Ureter (tissue), 1 donor: ENCODE data around the gene ZBTB32. TPM values are rescaled to one million over a fixed set of nuclear protein-coding genes. Genes with fewer than 3 reads are reported as not detected.

ENCODE experiments used
- DNase-seq: peaks from one replicate; pipeline ENCODE4 v3.0.0-alpha.2; 2020; ENCODE audit warnings: low spot score
- total RNA-seq: library from RNA; stranded (reverse); gene quantifications from one replicate; pipeline ENCODE4 v1.2.4, GENCODE V29; 2023
- donor health status: DM: yes; HTN: yes; CAD: no.

Gene ZBTB32
- total RNA-seq, 1 donor from 2014 or later: not detected

- DNase-seq: no peak
Measured at GRCh38 chr19:35695895-35696422, 8.4 kb upstream of the ZBTB32 start.

DNA sequence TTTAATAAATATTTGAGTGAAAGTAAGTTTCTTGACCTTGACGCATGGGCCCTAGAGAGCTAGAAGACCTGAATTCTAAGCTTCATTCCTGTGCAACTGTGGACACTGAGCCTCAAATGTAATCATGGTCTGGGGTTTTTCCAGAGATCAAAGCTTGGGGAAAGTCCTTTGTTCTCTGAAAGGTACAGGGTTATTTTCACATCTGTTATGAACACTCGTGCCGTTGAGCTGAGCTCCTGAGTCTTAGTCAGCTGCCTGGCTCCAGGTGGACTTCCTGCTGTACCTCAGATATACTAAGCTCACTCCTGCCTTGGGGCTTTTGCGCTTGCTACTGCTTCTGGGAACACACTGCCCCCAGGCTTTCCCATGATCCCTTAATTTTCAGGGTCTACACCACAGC, 7.5 kb upstream of the ZBTB32 start:
- no peak for DNase-seq

DNA sequence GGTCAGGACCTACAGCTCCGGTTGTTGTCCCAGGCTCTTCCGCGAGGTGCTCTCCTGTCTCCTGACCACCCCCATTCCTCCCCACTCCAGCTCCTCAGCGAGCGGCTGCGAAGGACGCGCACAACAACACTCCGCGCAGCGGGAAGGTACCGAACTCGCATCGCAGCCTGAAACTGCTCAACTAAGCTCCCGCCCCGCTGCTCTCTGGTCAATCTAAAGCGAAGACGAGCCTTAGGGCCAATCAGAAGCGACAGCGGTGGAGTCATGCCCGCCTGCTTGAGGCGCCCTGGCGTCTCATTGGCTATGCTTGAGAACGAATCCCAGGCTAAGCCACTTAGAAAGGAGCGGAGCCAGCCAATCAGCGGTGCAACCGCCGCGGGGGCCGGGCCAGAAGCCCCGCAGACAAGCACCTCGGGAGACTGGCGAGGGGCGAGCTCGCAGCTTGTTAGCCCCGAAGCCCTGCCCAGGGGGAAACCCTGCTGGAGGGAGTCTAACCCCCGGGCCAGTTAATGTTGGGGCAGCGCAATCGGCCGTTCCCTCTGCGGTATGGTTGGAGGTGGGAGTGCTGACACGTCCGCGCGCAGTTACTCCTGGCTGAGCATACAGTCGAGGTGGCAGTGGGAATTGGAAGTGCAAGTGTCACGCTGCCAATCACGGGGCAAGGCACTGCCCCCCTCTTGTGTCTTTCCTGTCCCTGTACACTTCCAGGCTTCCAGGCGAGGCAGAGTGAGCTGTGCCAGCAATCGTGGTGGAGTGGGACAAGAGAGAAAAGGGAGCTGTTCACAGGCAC, 1.9 kb upstream of the ZBTB32 start:
- peak; percentile 94 for DNase-seq

DNA sequence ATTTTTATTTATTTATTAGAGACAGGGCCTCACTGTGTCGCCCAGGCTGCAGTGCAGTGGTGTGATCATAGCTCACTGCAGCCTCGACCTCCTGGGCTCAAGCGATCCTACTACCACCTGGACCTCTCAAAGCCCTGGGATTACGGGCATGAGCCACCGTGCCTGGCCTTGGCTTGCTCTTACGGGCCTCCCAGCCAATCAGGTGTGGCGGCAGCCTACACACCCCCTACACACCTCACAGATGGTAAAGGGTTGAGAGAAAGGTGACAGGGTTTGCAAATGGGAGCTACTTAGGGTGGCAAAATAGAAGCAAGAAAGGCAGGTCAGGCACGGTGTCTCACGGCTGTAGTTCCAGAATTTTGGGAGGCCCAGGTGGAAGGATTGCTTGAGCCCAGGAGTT, 1.0 kb upstream of the ZBTB32 start:
- DNase-seq: no peak

DNA sequence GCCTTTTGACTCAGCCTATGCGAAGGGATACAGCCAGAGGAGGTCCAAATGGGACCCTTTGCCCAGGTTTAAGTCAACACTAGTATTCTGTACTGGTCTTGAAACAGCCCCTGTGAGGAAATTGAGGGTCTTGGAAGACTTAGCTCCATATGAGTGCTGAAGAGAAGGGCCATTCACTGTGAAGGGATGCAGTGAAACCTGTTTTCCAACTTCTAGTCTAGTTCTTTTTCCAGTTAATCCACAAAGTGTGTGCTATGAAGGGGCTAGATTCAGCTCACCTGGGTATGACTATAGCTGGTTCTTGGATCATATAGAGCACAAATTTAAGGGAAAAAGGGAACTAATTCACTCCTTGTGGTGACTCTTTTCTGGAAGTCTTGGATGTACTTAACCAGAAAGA, 4.0 kb downstream of the ZBTB32 start:
- DNase-seq: no peak

GRCh38 chr19:35710784-35711723, 6.7 kb downstream of the ZBTB32 start:
- no peak for DNase-seq

DNA sequence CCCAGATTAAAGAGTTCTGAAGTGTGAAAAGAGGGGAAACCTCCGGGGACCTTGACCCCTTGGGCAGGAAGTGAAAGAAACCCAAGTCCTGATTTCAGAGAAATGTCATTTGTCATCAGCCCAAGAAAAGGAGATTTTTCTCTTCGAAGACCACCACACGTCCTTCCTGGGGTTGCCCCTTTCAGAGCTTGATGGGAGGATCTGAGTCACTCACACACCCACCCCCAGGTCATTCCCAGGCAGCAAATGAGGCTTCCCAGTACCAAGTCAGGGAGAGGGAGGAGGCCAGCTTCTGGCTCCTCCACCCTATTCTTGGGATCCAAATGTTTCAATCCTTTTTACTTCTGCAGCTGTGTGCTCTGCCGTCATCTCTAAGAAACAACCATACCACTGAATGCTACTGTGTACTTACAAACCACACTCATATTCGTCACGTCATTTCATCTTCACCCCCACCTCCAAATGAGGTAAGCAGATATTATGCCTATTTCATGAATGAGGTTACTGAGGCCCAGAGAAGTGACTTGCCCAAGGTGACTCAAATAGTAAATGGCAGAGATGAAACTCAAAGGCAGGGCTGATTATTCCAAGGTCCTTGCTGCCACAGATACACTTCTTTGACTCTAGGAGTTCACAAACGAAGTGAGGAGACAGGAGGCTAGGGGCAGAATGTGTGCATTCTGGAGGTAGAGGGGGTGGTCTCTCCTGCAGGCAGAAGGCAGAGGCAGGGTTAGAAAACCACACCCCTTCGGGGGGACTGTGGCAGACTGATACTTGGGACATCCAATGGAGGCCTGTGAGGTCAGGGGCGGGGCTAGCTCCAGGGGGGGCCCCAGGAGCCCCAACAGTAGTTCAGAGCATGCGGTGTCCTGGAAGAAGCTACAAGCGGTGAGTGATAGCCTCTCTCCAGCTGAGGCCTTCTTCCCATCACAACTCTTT, 8.5 kb downstream of the ZBTB32 start:
- DNase-seq: no peak

GRCh38 chr19:35713506-35713850, 9.1 kb downstream of the ZBTB32 start:
- DNase-seq: no peak

GRCh38 chr19:35713904-35714495, 9.6 kb downstream of the ZBTB32 start:
- DNase-seq: no peak

- no peak for DNase-seq
Measured at GRCh38 chr19:35714601-35715354, 10.4 kb downstream of the ZBTB32 start.

- DNase-seq: no peak
Measured at GRCh38 chr19:35715355-35715809, 11.0 kb downstream of the ZBTB32 start.

DNA sequence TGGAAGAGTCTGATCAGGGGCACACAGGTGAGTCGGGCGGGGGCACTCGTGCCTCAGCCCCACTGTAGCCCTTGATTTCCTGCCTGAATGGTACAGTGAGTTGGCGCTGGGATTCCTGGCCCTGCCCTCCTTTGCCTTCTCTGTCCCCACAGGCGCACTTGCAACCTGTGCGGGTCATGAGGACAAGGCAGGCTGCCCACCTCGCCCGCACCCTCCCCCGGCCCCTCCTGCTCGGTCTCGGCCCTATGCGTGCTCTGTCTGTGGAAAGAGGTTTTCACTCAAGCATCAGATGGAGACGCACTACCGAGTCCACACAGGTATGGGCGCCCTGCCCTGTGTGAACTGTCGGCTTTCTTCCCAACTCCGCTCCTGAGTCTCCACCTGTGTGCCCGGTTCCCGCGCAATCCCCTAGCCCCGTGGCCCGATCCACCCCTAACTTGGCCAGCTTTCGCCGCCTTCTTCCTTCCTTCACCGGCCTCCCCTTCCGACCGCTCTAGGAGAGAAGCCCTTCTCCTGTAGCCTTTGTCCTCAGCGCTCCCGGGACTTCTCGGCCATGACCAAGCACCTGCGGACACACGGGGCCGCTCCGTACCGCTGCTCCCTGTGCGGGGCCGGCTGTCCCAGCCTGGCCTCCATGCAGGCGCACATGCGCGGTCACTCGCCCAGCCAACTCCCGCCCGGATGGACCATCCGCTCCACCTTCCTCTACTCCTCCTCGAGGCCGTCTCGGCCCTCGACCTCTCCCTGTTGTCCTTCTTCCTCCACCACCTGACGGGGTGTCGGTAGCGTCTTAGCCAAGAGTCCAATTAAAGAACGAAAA, 11.8 kb downstream of the ZBTB32 start:
- no peak for DNase-seq

DNA sequence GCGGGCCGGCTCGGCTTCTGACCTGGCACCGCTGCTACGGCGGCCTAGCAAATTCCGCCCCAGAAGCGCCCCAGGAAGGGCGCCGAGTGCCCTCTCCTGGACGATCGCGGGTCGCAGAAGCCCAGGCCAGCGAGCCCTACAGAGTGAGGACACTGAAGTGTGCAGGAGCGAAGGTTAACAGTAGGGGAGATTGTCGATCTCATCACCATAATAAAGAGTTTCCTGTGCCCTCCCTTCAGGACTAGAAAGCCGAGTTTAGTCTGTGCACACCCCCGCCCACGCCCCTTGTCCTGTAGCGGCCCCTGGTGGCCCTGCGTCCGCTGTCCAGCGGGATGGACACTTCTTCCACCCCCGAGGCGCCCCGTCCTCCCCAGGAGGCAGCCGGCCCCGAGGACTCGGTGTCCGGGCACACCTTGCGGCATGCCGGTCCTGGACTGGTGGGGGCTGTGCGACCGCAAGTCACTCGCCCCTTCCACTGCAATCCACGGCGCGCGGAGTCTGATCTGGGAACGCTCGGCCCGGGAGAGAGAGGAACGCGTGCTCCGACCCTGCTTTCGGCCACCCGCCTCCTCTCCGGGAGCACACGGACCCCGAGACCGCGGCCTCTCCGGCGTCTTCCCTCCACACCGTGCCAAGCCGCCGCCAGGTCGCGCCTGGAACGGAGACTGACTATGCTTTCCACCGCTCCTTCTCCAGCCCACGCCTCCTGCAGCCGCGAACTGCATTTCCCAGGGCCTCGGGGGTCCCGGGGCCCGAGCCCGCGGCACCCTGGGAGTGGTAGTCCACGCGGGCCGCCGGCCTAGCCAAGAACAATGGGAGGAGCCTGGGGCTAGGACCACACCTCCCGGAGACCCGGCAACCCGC, 12.7 kb downstream of the ZBTB32 start:
- DNase-seq: peak; percentile 96

GRCh38 chr19:35717665-35718344, 13.4 kb downstream of the ZBTB32 start, which contains the start of gene KMT2B:
Gene KMT2B, plus strand, starts transcription at chr19:35718003. Its CDS starts 16 bp downstream, at chr19:35718019.
- no peak for DNase-seq

DNA sequence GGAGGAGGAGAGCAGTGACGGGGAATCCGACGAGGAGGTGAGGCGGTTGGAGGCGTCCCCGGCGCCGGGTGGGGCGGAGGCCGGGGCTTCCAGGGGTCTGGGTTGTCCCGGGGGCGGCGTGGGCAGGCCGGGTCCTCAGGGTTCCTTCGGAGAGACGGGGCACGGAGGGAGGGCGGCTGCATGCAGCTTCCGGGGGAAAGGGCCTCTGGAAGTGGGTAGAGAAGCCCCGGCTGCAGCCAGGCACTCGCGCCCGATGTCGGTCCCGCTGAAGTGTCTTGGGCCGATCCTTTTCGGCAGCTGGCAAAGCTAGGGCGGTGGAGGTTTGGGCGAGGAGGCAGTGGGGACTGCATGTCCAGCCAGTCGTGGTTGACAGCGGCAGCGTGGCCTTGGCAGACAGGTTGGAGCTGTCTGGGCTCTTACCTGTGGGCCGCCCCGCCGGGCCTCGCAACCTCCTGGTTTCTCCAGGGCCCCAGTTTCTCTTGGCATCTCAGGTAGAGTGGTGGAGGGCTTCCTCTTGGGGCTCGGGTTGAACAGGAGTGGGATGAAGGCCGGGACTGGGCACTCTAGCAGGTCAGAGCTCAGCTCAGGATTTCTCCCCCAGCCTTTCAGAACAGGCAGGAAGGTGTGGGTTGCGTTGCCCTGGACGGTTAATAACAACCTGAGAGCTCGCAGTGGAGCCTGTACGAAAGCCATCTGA, 14.1 kb downstream of the ZBTB32 start:
- no peak for DNase-seq

- DNase-seq: no peak
Measured at GRCh38 chr19:35719402-35720162, 15.2 kb downstream of the ZBTB32 start.
